NB4 (cell line): ENCODE results near the gene RFTN1.

Source experiments
- POLR2A ChIP-seq: IDR thresholded peaks from 2 replicates; pipeline ENCODE4 v1.6.1; 2011; ENCODE audit warnings: mild to moderate bottlenecking; ENCODE audit not compliant: insufficient read length; ENCODE audit errors: extremely low read depth
- TF ChIP-seq, protein P1 (sequence below): IDR thresholded peaks from one replicate; pipeline ENCODE4 v1.5.1; 2012; ENCODE audit warnings: low read depth, low read length

DNA sequence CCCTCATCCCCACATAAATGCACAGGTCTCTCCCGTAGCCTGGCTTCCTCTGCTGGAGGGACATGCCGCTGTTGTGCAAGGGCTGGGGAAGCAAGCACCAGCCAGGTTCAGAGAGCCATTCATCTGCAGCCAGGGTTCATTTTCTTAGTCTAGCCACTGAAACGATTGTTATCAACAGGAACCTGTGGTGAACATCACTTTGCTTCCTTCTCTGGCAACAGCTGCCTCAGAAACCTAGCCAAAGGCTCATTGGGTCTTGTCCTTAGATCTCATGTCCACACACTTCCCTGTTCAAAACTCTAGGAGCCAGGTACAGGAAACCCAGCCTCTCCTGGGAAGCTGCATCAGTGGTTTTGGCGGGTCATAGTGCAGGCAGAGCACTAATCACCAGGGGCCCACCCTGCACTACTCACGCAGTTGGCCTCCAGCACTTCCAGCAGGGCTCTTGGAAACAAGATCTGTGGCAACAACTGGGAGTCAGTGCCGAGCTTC lies 201.5 kb downstream of the RFTN1 start:
- TF ChIP-seq, protein P1, sequence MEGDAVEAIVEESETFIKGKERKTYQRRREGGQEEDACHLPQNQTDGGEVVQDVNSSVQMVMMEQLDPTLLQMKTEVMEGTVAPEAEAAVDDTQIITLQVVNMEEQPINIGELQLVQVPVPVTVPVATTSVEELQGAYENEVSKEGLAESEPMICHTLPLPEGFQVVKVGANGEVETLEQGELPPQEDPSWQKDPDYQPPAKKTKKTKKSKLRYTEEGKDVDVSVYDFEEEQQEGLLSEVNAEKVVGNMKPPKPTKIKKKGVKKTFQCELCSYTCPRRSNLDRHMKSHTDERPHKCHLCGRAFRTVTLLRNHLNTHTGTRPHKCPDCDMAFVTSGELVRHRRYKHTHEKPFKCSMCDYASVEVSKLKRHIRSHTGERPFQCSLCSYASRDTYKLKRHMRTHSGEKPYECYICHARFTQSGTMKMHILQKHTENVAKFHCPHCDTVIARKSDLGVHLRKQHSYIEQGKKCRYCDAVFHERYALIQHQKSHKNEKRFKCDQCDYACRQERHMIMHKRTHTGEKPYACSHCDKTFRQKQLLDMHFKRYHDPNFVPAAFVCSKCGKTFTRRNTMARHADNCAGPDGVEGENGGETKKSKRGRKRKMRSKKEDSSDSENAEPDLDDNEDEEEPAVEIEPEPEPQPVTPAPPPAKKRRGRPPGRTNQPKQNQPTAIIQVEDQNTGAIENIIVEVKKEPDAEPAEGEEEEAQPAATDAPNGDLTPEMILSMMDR, result no peak
- no peak for TF ChIP-seq POLR2A
